LNCAP (cell line): Measurements from ENCODE around the gene NR6A1.

Experiments
- CTCF ChIP-seq: fragments of 450-650 bp; IDR thresholded peaks from 2 replicates; pipeline ENCODE4 v1.5.1; 2017; ENCODE audit warnings: mild to moderate bottlenecking

NR6A1 gene

GRCh38 chr9:124707666-124708065, 63.4 kb downstream of the NR6A1 start:
- TF ChIP-seq CTCF = no peak

GRCh38 chr9:124706685-124707084, 64.4 kb downstream of the NR6A1 start:
- no peak for TF ChIP-seq CTCF

GRCh38 chr9:124699575-124699974, 71.5 kb downstream of the NR6A1 start:
- TF ChIP-seq CTCF = no peak

GRCh38 chr9:124698265-124698664, 72.8 kb downstream of the NR6A1 start:
- no peak for TF ChIP-seq CTCF

- TF ChIP-seq CTCF = no peak
These were observed 73.5 kb downstream of the NR6A1 start for GRCh38 chr9:124697326-124698200.

GRCh38 chr9:124696101-124696500, 75.0 kb downstream of the NR6A1 start:
- no peak for TF ChIP-seq CTCF

- no peak for TF ChIP-seq CTCF
These were observed 75.7 kb downstream of the NR6A1 start for GRCh38 chr9:124695280-124695890.
